T47D (cell line): Measurements from ENCODE around the gene ANO2.

Experiments used
- DNase-seq, 2 experiments: peaks; one replicate each; pipeline versions ENCODE4 v3.0.0 to v3.0.0-alpha.2; 2011 to 2012; ENCODE audit warnings: low read depth in 1 of 2, low spot score in 1 of 2
- JUND ChIP-seq: IDR thresholded peaks from 2 replicates; pipeline ENCODE4 v1.6.1; 2012; ENCODE audit warnings: low read depth
- in situ Hi-C: cut with HindIII; loops from 2 replicates; pipeline ENCODE4 v1.10.0; 2016; ENCODE audit warnings: low sequenced_read_pairs, low pct_unique_long_range_greater_than_20kb

The ANO2 gene

GRCh38 chr12:5581616-5582015 is 363.4 kb downstream of the ANO2 start:
- in situ Hi-C loops, result no loop called here
- DNase-seq, result no peak
- no peak for TF ChIP-seq JUND

GRCh38 chr12:5581019-5581418 is 364.0 kb downstream of the ANO2 start:
- no peak for TF ChIP-seq JUND
- in situ Hi-C loops, result no loop called here
- no peak for DNase-seq

DNA sequence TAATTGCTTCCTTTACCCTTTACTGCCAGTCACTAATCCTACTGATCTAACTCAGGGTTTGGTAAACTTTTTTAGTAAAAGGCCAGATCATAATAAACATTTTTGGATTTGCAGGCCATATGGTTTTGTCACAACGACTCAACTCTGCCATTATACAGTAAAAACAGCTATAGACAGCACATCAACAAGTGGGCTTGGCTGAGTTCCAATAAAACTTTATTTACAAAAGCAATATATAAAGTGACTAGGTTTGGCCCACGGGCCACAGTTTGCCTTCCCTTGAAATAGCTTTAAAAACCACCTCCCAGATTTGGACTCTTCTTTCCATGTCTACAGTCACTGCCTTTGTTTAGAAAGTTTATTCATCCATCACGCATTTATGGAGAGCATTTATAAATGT is 366.3 kb downstream of the ANO2 start:
- in situ Hi-C loops, result no loop called here
- no peak for TF ChIP-seq JUND
- no peak for DNase-seq

GRCh38 chr12:5577741-5578140 is 367.3 kb downstream of the ANO2 start:
- TF ChIP-seq JUND, result no peak
- DNase-seq, result no peak
- in situ Hi-C loops, result no loop called here

- DNase-seq, result no peak
- no peak for TF ChIP-seq JUND
- in situ Hi-C loops, result no loop called here
These were observed 367.8 kb downstream of the ANO2 start for GRCh38 chr12:5577211-5577612.

DNA sequence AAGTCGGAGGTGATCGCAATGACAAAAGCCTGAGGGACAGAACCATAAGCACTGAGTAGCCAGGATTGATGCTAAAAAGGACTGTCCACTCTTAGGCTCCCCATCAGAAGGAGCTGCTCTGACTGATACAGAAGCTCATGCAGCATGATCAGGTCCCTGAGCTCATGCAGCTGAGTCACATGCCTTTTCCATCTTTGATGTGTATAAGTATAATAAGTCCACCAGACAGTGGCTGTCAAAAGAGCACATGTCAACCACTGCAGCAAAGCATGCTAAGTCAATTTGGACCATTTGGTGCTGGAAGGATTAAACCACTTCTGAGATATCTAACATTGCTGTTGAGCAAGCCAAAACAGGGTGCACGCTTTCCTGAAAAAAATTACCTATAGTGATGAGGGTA is 369.1 kb downstream of the ANO2 start:
- DNase-seq, result no peak
- in situ Hi-C loops, result no loop called here
- TF ChIP-seq JUND, result no peak

GRCh38 chr12:5575232-5575631 is 369.8 kb downstream of the ANO2 start:
- no peak for TF ChIP-seq JUND
- in situ Hi-C loops, result no loop called here
- no peak for DNase-seq

GRCh38 chr12:5573390-5573789 is 371.7 kb downstream of the ANO2 start:
- no peak for DNase-seq
- TF ChIP-seq JUND, result no peak
- in situ Hi-C loops, result no loop called here

- in situ Hi-C loops, result no loop called here
- no peak for TF ChIP-seq JUND
- no peak for DNase-seq
These were observed 373.9 kb downstream of the ANO2 start for GRCh38 chr12:5571115-5571514.

DNA sequence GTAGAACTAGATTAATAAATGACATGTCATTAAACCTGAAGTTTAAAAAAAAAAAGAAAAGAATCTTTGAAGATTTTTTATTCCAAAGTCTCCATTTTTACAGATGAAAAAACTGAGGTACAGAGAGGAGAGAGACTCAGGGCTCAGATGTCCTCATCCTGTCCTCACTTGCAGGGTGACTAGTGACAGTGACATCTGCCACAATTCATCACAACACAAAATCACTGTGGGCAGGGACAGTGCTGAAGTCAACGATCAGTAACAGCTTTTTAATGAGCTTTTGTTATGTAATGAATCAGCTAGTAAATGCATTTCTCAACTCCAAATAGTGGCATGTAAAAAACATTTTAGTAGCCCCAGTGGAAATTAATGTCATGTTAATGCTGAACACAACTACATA is 374.6 kb downstream of the ANO2 start:
- no peak for DNase-seq
- in situ Hi-C loops, result no loop called here
- no peak for TF ChIP-seq JUND

DNA sequence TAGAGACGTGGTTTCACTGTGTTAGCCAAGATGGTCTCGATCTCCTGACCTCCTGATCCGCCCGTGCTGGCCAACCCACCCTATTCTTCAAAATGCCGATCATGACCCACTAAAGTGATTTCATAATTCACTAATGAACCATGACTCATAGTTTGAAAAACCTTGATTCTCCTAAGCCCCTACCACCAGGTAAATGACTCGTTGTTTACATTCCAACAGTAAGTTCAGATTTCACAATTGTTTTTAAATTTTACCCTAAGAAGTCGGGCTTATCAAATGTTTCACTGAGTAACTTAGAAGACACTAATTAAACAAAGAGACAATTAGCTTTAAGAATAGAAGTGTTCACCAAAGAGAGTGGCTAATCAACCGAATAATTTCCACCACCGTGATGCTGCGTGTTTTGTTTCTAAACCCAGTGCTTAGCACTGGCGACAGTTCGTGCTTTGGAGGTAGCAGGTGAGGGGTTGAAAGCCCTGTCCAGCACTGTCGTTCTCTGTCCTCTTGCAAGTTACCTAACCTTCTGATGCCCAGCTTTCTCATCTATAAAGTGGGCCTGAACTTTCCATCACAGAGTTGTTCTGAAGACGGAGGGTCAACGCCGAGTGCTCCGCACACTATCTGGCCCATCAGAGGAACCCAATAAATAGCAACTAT is 376.6 kb downstream of the ANO2 start:
- in situ Hi-C loops, result no loop called here
- TF ChIP-seq JUND, result no peak

DNA sequence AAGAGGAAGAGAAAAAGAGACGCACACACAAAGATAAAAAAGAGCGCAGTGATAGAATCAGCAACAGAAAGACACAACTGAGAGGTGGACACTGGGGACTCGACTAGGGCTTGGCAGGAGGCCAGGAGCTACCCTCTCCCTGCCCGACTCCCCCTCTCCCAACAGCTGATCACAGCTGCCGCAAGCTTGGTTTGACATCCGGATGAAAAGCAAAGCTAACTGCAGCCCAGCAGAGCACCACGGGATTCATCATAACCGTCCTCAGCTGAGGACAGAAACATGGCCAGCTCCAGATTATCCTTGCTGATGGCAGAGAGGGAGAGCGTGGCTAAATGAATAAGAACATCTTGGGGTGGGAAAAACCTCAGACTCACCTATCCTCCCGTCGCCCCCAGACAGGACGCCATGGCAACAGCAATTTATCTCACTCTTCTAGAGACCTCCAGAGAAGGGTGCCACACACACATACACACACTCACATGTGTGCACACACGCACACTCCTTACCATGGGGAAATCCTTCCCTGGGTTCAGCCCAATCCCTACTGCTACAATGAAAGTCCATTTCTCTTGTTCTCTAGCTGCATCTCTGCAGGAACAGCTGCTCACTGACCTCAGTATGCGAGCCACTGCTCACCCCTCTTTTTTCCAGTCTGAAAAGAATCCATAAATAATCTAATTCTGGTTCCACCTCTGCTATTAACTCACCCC is 377.9 kb downstream of the ANO2 start:
- TF ChIP-seq JUND, result no peak
- no peak for DNase-seq
- in situ Hi-C loops, result no loop called here

More for the DNA sequence above, 376.6 kb downstream of the ANO2 start:
- no peak for DNase-seq

DNA sequence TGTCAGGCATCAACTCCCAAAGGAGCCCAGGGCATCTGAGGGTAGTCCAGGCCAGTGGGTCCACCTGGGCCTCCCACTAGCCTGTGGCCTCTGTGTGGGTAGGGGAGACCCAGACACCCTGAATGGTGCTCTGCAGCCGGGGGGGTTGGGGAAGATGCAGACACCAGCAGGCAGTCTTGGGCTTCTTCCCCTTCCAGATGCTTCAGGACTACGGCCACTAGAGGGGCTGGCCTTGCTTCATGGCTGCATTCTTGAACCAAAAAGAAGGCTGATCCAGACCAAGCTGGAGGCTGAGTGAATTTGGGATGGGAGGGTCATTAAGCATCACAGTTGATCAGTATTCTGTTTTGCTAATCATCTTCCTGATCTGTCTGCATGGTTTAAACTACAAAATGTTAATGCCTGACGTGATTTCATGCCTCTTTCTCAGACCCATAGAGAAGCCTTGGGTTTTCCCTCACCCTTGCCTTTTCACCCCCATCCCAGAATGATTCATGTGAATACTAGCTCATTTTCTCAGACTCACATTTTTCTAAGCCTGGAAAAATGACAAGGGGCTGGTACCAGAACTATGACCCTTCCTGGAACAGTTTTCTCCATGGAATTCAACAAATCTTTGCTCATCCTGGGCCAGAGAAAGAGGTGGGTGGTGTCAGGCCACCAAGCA is 379.0 kb downstream of the ANO2 start:
- no peak for TF ChIP-seq JUND
- DNase-seq, result no peak
- in situ Hi-C loops, result no loop called here
